Gastrocnemius medialis (tissue), 4 donors: ENCODE results near the gene LUZP2.

Source experiments
- CTCF ChIP-seq, 5 experiments: fragments of 450-650 bp in 3 of 5; fragments of 200-600 bp in 2 of 5; sonication (generic) in 2 of 5; IDR thresholded peaks in 4 of 5; conservative IDR thresholded peaks in 1 of 5; 1 replicate in 4 of 5; 2 replicates in 1 of 5; pipeline ENCODE4 v1.5.1; 2016 to 2019; ENCODE audit warnings: antibody characterized with exemption in 5 of 5, mild to moderate bottlenecking in 3 of 5, moderate library complexity in 3 of 5
- POLR2A ChIP-seq, 2 donors: fragments of 450-650 bp; IDR thresholded peaks; one replicate each; pipeline ENCODE4 v1.6.1; 2017; ENCODE audit warnings: antibody characterized with exemption in 2 of 2, mild to moderate bottlenecking in 2 of 2, moderate library complexity in 2 of 2

- TF ChIP-seq CTCF (IDR thresholded peaks at IDR 0.05 in 4 of 5, conservative IDR thresholded peaks at IDR 0.05 in 1 of 5) = no peak
- no peak for TF ChIP-seq POLR2A (IDR thresholded peaks at IDR 0.05)
Observed at GRCh38 chr11:24509114-24509513, 12.3 kb downstream of the LUZP2 start.
